Fibroblast of lung (primary cell): ENCODE results near the gene RAP1GDS1. TPM values are rescaled to one million over a fixed set of nuclear protein-coding genes. Genes with fewer than 3 reads are reported as not detected.
A peak's percentile ranks its signal among the peaks of the same experiment; 100 is the strongest.

ENCODE experiments used
- DNase-seq, 2 donors: peaks; one replicate each; pipeline versions ENCODE4 v3.0.0 to v3.0.0-alpha.2; 2010; ENCODE audit warnings: low read depth in 2 of 2
- H2AFZ ChIP-seq: 2 replicates; pipeline ENCODE4 v1.5.1; 2012; ENCODE audit warnings: low read length, control low read depth, inconsistent platforms
- H3K27ac ChIP-seq: 2 replicates; pipeline ENCODE4 v1.5.1; 2011; ENCODE audit warnings: low read length, control low read depth; ENCODE audit not compliant: insufficient read depth
- H3K27me3 ChIP-seq: 2 replicates; pipeline ENCODE4 v1.5.1; 2011; ENCODE audit warnings: mild to moderate bottlenecking, low read length; ENCODE audit not compliant: control insufficient read depth, insufficient read depth
- H3K36me3 ChIP-seq: 2 replicates; pipeline ENCODE4 v1.5.1; 2011; ENCODE audit warnings: low read length; ENCODE audit not compliant: control insufficient read depth, insufficient read depth
- H3K4me1 ChIP-seq: 2 replicates; pipeline ENCODE4 v1.5.1; 2011; ENCODE audit warnings: low read length; ENCODE audit not compliant: control insufficient read depth, insufficient read depth; ENCODE audit errors: extremely low read depth
- H3K4me2 ChIP-seq: 2 replicates; pipeline ENCODE4 v1.5.1; 2011; ENCODE audit warnings: low read length, control low read depth; ENCODE audit not compliant: insufficient read depth; ENCODE audit errors: extremely low read depth
- H3K4me3 ChIP-seq, 4 experiments: fragments of 200-600 bp in 1 of 4; sonication (generic) in 1 of 4; replicated peaks in 1 of 4; 2 replicates each; pipeline ENCODE4 v1.5.1; 2011 to 2016; ENCODE audit warnings: low read length in 4 of 4, low read depth in 3 of 4, mild to moderate bottlenecking in 3 of 4, control low read depth in 2 of 4, inconsistent platforms in 1 of 4, mixed read lengths in 1 of 4; ENCODE audit not compliant: insufficient read depth in 1 of 4; ENCODE audit errors: control extremely low read depth in 1 of 4
- H3K79me2 ChIP-seq: 2 replicates; pipeline ENCODE4 v1.5.1; 2012; ENCODE audit warnings: mild to moderate bottlenecking, low read length, inconsistent platforms; ENCODE audit not compliant: control insufficient read depth, insufficient read depth
- H3K9ac ChIP-seq: 2 replicates; pipeline ENCODE4 v1.5.1; 2011; ENCODE audit warnings: mild to moderate bottlenecking, low read length, control low read depth; ENCODE audit not compliant: insufficient read depth
- H3K9me3 ChIP-seq: 2 replicates; pipeline ENCODE4 v1.5.1; 2012; ENCODE audit warnings: low read depth, low read length; ENCODE audit not compliant: control insufficient read depth, insufficient read depth
- H4K20me1 ChIP-seq: 2 replicates; pipeline ENCODE4 v1.5.1; 2011; ENCODE audit warnings: low read length; ENCODE audit not compliant: control insufficient read depth, insufficient read depth; ENCODE audit errors: extremely low read depth
- CTCF ChIP-seq, 2 donors: IDR thresholded peaks in 1 of 2; conservative IDR thresholded peaks in 1 of 2; 1 replicate in 1 of 2; 2 replicates in 1 of 2; pipeline ENCODE4 v1.5.1; 2011 to 2012; ENCODE audit warnings: low read length in 2 of 2, control low read depth in 1 of 2, inconsistent platforms in 1 of 2, low read depth in 1 of 2, mild to moderate bottlenecking in 1 of 2
- EZH2 ChIP-seq: IDR thresholded peaks from 2 replicates; pipeline ENCODE4 v1.5.1; 2012; ENCODE audit warnings: low read length, control low read depth, mild to moderate bottlenecking; ENCODE audit errors: missing control alignments
- polyA plus RNA-seq, 2 donors: library from polyadenylated mRNA; depleted of rRNA in 1 of 2; stranded (reverse) in 1 of 2; unstranded in 1 of 2; fragments of >200 nt; gene quantifications; 2 replicates each; pipeline ENCODE4 v1.2.1, GENCODE V29; 2011 to 2012; ENCODE audit warnings: missing spikeins in 1 of 2
- total RNA-seq: library from RNA; depleted of rRNA; stranded (reverse); fragments of >200 nt; gene quantifications from 2 replicates; pipeline ENCODE4 v1.2.1, GENCODE V29; 2014

RAP1GDS1 gene
- total and polyA plus RNA-seq, 2 donors (not counting 1 experiment from before 2014, with no cell fraction given) = 68.3 to 103 TPM

GRCh38 chr4:98482847-98483806 lies 221.9 kb downstream of the RAP1GDS1 start:
- H2AFZ ChIP-seq = no peak overlapping the region
- no peaks in the 10 kb centered on the region for H4K20me1 ChIP-seq
- no peaks in the 10 kb centered on the region for H3K27me3 ChIP-seq
- H3K4me1 ChIP-seq = peaks cover 11% of the 10 kb centered on the region
- no peak overlapping the region for H3K9ac ChIP-seq
- H3K9me3 ChIP-seq = no peaks in the 10 kb centered on the region
- peaks cover under 1% of the 10 kb centered on the region for H3K36me3 ChIP-seq
- DNase-seq = peak in 1 of 2 donors; percentile 92
- peak overlapping the region; percentile 6 for H3K27ac ChIP-seq
- TF ChIP-seq EZH2 (no peak), CTCF (conservative IDR thresholded peaks at IDR 0.05 in 1 of 2, IDR thresholded peaks at IDR 0.05 in 1 of 2; ENCODE audit: low read depth in 1 of 2, low read length in 2 of 2) (no peak)
- H3K4me3 ChIP-seq = no peak overlapping the region
- peak overlapping the region; percentile 23 for H3K4me2 ChIP-seq
- peaks cover 19% of the 10 kb centered on the region for H3K79me2 ChIP-seq

GRCh38 chr4:98484031-98484430 lies 222.8 kb downstream of the RAP1GDS1 start:
- H2AFZ ChIP-seq = no peak overlapping the region
- TF ChIP-seq CTCF (conservative IDR thresholded peaks at IDR 0.05 in 1 of 2, IDR thresholded peaks at IDR 0.05 in 1 of 2; ENCODE audit: low read depth in 1 of 2, low read length in 2 of 2) (no peak), EZH2 (no peak)
- no peaks in the 10 kb centered on the region for H3K36me3 ChIP-seq
- H3K4me2 ChIP-seq = no peak overlapping the region
- no peak overlapping the region for H3K27ac ChIP-seq
- peaks cover 11% of the 10 kb centered on the region for H3K4me1 ChIP-seq
- H3K79me2 ChIP-seq = peaks cover 19% of the 10 kb centered on the region
- no peak overlapping the region for H3K4me3 ChIP-seq
- no peaks in the 10 kb centered on the region for H3K27me3 ChIP-seq
- peak in 1 of 2 donors; percentile 76 for DNase-seq
- H3K9me3 ChIP-seq = no peaks in the 10 kb centered on the region
- H3K9ac ChIP-seq = no peak overlapping the region
- no peaks in the 10 kb centered on the region for H4K20me1 ChIP-seq

GRCh38 chr4:98485816-98486345 lies 224.7 kb downstream of the RAP1GDS1 start:
- Histone ChIP-seq H4K20me1 (no peaks in the 10 kb centered on the region), H3K4me2 (no peak overlapping the region), H3K36me3 (no peaks in the 10 kb centered on the region), H3K4me3 (no peak overlapping the region), H3K4me1 (peaks cover 11% of the 10 kb centered on the region), H3K27ac (no peak overlapping the region), H2AFZ (no peak overlapping the region), H3K79me2 (peaks cover 17% of the 10 kb centered on the region), H3K9ac (no peak overlapping the region), H3K9me3 (no peaks in the 10 kb centered on the region), H3K27me3 (no peaks in the 10 kb centered on the region)
- no peak for DNase-seq
- no peak for TF ChIP-seq CTCF (conservative IDR thresholded peaks at IDR 0.05 in 1 of 2, IDR thresholded peaks at IDR 0.05 in 1 of 2; ENCODE audit: low read depth in 1 of 2, low read length in 2 of 2)
- no peak for TF ChIP-seq EZH2
